Measurements from ENCODE around the gene TFF2.

Gene TFF2

DNA sequence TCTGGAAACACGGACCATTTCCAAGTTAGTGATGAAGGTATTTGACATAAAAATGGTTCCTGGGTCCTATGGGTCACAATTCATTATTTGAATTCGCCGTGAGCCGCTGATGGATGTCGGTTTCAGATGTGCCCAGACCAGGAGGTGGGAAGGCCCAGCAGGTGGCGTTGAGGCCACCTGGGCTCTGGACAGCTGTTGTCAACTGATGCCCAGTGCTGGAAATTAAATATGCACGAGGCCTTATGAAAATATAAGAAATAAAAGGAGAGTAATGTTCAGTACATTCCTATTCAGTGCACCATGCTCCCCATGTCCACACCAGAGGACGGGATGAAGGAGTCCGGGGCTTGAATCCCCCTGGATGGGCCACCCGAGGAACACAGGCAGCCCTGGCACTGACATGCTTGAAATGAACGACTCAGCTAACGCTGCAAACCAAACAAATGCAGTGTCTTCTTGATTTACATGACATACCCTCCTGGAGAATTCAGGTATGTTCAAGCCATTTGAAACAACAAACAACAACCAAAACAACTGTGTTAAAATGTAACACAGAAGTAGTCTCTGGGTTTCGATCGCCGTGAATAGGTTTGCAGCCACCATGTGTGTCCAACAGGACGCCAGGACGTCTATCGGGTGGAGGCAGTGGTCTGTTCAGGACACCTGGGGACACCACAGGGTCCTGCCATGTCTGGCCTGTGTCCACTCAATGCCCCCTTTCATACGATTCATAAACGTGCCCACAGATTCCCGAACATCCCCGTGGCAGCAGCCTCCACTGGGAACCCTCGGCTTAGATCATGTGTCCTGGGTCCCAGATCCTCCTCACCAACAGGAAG lies 41.7 kb downstream of the TFF2 start:
- H3K4me3 ChIP-seq (ENCODE audit: control insufficient read depth, low read depth, low read length) = no peak overlapping the region
- TF ChIP-seq, protein P1, sequence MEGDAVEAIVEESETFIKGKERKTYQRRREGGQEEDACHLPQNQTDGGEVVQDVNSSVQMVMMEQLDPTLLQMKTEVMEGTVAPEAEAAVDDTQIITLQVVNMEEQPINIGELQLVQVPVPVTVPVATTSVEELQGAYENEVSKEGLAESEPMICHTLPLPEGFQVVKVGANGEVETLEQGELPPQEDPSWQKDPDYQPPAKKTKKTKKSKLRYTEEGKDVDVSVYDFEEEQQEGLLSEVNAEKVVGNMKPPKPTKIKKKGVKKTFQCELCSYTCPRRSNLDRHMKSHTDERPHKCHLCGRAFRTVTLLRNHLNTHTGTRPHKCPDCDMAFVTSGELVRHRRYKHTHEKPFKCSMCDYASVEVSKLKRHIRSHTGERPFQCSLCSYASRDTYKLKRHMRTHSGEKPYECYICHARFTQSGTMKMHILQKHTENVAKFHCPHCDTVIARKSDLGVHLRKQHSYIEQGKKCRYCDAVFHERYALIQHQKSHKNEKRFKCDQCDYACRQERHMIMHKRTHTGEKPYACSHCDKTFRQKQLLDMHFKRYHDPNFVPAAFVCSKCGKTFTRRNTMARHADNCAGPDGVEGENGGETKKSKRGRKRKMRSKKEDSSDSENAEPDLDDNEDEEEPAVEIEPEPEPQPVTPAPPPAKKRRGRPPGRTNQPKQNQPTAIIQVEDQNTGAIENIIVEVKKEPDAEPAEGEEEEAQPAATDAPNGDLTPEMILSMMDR (IDR thresholded peaks at IDR 0.05; ENCODE audit: control insufficient read depth, insufficient read depth, low read depth, low read length, missing control alignments) = no peak

DNA sequence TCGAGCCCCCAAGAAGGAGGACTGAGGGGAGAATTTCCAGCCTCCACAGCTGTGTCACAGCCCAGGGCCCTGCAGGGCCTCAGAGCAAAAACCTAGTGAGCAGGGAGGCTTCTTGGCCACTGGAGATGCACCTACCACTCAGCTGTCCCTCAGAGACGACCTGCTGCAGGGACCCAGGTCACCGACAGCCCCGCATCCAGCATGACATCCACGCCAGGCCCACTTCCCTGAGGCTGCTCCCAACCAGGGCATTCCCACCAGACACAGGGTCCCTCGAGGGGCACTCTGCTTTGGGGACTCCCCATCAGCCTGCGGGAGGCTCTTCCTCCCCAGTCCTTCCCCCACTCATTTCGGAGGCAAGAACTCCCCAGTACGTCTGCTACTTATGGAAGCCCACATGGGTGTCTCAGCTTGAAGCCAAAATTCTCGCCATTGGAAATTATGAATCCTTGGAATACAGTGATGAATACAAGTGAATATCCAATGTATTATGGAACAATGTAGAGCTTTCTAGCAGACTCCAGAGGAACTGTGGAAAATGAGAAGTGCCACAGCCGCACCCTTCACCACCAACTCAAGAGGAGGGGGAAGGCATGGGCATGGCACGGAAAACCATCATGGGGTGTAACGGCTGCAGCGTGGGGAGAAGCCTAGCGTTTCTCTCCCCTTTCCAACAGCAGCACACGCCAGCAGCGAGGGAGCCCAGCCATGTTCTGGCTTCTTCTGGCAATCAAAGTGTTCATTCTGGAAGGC lies 42.5 kb downstream of the TFF2 start:
- DNase-seq (ENCODE audit: low read depth) = no peak
- no peak overlapping the region for H3K4me3 ChIP-seq (ENCODE audit: control insufficient read depth, low read depth, low read length)
- TF ChIP-seq, protein P1 (IDR thresholded peaks at IDR 0.05; ENCODE audit: control insufficient read depth, insufficient read depth, low read depth, low read length, missing control alignments) = no peak

More for the DNA sequence above, 41.7 kb downstream of the TFF2 start:
- DNase-seq (ENCODE audit: low read depth) = no peak

DNA sequence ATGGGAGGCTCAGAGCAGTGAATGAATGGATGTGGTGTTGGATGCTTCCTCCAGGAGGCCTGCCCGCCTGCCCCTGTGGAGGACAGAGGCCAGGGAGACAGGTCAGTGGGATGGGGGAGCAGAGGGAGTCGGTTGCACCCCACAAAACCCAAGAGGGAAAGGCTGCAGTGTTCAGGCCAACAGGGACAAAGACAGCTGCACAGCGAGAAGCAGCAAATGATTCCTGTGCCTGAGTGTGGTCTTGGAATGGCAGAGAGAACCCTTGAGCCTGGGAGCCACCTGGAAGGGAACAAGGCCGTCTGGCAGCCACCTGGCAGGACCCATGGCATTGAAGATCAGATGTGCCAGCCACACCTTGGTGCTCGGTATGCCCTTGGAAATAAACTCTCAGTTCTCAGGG lies 43.7 kb downstream of the TFF2 start:
- no peak overlapping the region for H3K4me3 ChIP-seq (ENCODE audit: control insufficient read depth, low read depth, low read length)
- TF ChIP-seq, protein P1 (IDR thresholded peaks at IDR 0.05; ENCODE audit: control insufficient read depth, insufficient read depth, low read depth, low read length, missing control alignments) = no peak
- DNase-seq (ENCODE audit: low read depth) = no peak

DNA sequence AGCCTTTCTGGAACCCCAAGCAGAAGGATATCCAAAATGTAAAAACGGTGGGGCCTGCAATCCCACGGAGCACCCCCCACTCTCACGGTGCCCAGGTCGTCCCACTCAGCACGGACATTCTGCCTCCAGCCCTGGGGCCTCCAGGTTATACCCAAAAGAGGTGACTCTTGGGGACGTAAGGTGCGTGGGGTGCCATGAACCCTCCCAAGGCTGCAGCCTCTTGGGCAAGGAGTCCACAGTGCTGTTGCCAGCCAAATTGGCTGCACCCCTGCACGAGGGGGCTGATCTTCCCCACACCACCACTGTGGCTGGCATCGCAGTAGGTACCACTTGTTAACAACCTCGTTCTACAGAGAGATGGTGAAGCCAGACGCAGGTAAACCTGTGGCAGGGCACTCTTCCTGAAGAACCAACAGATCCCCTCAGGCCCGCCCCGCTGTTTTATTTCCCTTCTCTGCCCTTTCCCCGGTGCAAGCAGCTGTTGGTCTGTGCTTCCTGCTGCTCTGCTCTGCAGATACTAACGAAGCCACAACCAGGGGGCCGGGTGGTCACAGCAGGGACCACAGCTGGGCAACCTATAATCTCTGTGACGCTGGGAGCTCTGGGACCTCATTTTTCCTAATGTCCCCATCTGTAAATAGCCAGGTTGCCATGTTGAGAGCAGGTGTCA lies 44.3 kb downstream of the TFF2 start:
- no peak for DNase-seq (ENCODE audit: low read depth)
- TF ChIP-seq, protein P1 (IDR thresholded peaks at IDR 0.05; ENCODE audit: control insufficient read depth, insufficient read depth, low read depth, low read length, missing control alignments) = no peak

DNA sequence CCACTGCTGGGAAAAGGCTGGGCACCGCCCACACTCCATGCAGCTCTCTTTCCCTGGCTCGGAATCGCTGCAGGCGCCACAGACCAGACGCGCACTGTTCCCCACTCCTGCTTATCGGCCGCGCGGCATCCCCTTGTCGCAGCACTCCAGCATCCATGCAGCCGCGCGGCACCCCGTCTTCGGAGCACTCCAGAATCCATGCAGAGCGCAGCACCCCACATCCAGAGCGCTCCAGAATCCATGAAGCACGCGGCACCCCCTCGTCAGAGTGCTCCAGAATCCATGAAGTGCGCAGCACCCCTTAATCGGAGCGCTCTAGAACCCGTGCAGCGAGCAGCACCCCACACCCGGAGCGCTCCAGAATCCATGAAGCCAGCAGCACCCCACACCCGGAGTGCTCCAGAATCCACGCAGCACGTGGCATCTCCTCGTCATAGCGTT lies 45.1 kb downstream of the TFF2 start:
- H3K4me3 ChIP-seq (ENCODE audit: control insufficient read depth, low read depth, low read length) = no peak overlapping the region
- DNase-seq (ENCODE audit: low read depth) = no peak
- TF ChIP-seq, protein P1 (IDR thresholded peaks at IDR 0.05; ENCODE audit: control insufficient read depth, insufficient read depth, low read depth, low read length, missing control alignments) = no peak

More for the DNA sequence above, 44.3 kb downstream of the TFF2 start:
- H3K4me3 ChIP-seq (ENCODE audit: control insufficient read depth, low read depth, low read length) = no peak overlapping the region
